Inflammatory macrophage (primary cell): Measurements from ENCODE around the gene GUCA2A.

ENCODE experiments used
- DNase-seq, 2 donors: peaks; one replicate each; pipeline ENCODE4 v3.0.0-alpha.2; 2020 to 2022

The GUCA2A gene

GRCh38 chr1:42176902-42177519 is 12.5 kb upstream of the GUCA2A start:
- peak; percentile 7 to 28 for DNase-seq

GRCh38 chr1:42175314-42176054 is 10.9 kb upstream of the GUCA2A start:
- DNase-seq: no peak

- DNase-seq: no peak
Observed at GRCh38 chr1:42173961-42174735, 9.6 kb upstream of the GUCA2A start.

GRCh38 chr1:42173155-42173933 is 8.8 kb upstream of the GUCA2A start:
- DNase-seq: peak; percentile 51 to 56

- no peak for DNase-seq
Observed at GRCh38 chr1:42172381-42173133, 8.0 kb upstream of the GUCA2A start.

- no peak for DNase-seq
Observed at GRCh38 chr1:42171679-42172266, 7.2 kb upstream of the GUCA2A start.

- no peak for DNase-seq
Observed at GRCh38 chr1:42170779-42171621, 6.5 kb upstream of the GUCA2A start.

GRCh38 chr1:42168763-42169162 is 4.2 kb upstream of the GUCA2A start:
- no peak for DNase-seq

GRCh38 chr1:42168391-42168670 is 3.8 kb upstream of the GUCA2A start:
- DNase-seq: peak; percentile 28 to 72

- DNase-seq: no peak
Observed at GRCh38 chr1:42167611-42168390, 3.3 kb upstream of the GUCA2A start.

GRCh38 chr1:42165511-42166210 is 1.1 kb upstream of the GUCA2A start:
- DNase-seq: no peak

GRCh38 chr1:42163536-42164503 is 725 bp downstream of the GUCA2A start:
- no peak for DNase-seq

- DNase-seq: no peak
Observed at GRCh38 chr1:42163114-42163513, 1.4 kb downstream of the GUCA2A start.

- DNase-seq: no peak
Observed at GRCh38 chr1:42162181-42162580, 2.4 kb downstream of the GUCA2A start.

GRCh38 chr1:42158189-42158588 is 6.4 kb downstream of the GUCA2A start:
- DNase-seq: no peak

GRCh38 chr1:42157667-42158066 is 6.9 kb downstream of the GUCA2A start:
- DNase-seq: peak; percentile 24 to 57

GRCh38 chr1:42155362-42155761 is 9.2 kb downstream of the GUCA2A start:
- no peak for DNase-seq

- no peak for DNase-seq
Observed at GRCh38 chr1:42154685-42155084, 9.9 kb downstream of the GUCA2A start.
